ENCODE measurements around the gene GALP.
"Not testable (repeated sequence)": the region's sequence is repeated elsewhere in the genome, so short reads cannot be mapped to it uniquely, and the experiment has no call there.

Gene GALP

DNA sequence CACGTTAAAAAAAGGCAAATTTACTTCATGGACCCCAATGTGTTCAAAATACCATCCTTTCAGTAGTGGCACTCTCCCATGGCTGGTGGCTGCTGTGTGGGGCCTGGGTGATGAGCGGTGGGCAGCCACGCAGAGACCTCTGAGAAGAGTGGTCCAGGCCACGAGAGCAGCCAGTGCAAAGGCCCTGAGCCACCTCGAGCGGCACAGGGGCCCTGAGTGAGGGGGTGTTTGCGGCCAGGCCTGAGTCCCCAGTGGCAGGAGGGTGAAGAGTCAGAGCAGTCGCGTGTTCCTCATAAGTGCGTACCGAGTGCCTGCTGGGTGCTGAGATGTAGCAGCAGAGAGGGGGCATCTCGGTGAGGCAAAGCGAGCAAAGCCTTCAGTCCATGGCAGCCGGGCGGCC lies 27.7 kb upstream of the GALP start:
- no peak for DNase-seq (ENCODE audit: low read depth)

DNA sequence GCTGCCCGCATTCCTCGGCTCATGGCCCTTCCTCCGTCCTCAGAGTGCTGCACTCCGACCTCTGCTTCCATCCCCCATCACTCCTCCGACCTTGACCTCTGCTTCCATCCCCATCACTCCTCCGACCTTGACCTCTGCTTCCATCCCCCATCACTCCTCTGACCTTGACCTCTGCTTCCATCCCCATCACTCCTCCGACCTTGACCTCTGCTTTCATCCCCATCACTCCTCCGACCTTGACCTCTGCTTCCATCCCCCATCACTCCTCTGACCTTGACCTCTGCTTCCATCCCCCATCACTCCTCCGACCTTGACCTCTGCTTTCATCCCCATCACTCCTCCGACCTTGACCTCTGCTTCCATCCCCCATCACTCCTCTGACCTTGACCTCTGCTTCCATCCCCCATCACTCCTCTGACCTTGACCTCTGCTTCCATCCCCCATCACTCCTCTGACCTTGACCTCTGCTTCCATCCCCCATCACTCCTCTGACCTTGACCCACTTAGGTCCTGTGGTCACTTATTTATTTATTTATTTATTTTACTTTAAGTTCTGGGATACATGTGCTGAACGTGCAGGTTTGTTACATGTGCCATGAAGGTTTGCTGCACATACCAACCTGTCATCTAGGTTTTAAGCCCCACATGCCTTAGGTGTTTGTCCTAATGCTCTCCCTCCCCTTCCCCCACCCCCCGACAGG lies 26.7 kb upstream of the GALP start:
- DNase-seq (ENCODE audit: low read depth), result not testable (repeated sequence)

- DNase-seq (ENCODE audit: low read depth), result no peak
Measured at GRCh38 chr19:56149656-56150038, 26.2 kb upstream of the GALP start.

DNA sequence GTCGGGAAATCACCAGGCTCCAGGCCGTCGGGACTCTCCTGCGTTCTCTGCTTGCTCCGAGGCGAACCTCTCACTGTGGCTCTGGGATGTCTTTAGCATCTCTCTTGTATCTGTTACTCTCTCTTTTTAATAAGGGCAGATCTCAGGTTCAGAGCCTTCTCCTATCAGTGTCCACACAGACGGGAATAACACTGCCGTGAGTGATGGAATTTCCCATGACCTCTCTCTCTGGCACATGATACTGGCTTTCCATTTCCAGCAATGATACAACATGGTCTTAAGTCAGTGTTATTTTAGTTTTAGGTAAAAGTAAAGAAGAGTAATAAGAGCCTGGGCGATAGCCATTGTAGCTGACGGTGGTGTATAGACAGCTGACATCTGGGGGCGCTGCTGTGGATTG lies 25.4 kb upstream of the GALP start:
- no peak for DNase-seq (ENCODE audit: low read depth)

- DNase-seq (ENCODE audit: low read depth), result no peak
Measured at GRCh38 chr19:56152644-56153043, 23.2 kb upstream of the GALP start.

GRCh38 chr19:56153507-56153906 lies 22.3 kb upstream of the GALP start:
- DNase-seq (ENCODE audit: low read depth), result no peak

GRCh38 chr19:56155124-56155687 lies 20.6 kb upstream of the GALP start:
- DNase-seq (ENCODE audit: low read depth), result no peak

DNA sequence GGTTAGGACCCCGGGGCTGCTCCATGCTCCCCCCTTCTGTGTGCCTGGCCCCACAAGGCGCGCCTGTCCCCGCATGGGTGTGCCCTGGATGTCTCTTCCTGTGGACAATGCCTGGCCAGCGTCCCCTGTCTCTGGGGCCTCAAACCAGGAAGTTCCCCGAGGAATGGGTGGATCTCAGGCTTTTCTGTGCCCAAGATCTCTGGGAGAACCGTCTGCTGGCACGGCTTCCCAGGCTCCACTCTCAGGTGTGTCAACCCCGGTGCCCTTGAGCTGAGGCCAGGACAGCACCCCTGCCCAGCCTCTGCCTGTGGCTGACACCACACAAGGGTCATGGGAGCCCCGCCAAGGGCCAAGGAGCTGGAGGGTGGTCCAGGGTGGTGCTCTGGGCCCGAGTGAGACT lies 19.0 kb upstream of the GALP start:
- DNase-seq (ENCODE audit: low read depth), result no peak

GRCh38 chr19:56158170-56158757 lies 17.5 kb upstream of the GALP start:
- no peak for DNase-seq (ENCODE audit: low read depth)

- DNase-seq (ENCODE audit: low read depth), result no peak
Measured at GRCh38 chr19:56159009-56159559, 16.7 kb upstream of the GALP start.

- no peak for DNase-seq (ENCODE audit: low read depth)
Measured at GRCh38 chr19:56159622-56160271, 16.1 kb upstream of the GALP start.

DNA sequence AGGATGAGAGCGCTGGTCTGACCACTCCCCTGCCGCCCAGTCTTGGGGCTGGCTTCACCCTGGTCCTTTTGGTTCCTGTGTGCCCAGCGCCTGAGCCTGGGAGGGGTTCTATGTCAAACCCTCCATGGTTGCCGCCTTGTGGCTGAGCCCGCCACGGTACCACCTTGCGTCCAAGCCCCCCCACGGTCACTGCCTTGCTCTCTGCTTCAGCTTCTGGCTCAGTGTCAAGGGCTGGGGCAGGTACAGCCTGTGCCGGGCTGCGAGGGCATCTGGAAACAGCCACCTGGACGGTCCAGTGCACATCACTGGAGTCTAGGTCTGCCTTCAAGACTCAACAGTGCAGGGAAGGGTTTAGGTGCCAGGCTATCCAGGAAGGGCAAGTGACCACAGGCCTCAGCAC lies 14.3 kb upstream of the GALP start:
- no peak for DNase-seq (ENCODE audit: low read depth)

DNA sequence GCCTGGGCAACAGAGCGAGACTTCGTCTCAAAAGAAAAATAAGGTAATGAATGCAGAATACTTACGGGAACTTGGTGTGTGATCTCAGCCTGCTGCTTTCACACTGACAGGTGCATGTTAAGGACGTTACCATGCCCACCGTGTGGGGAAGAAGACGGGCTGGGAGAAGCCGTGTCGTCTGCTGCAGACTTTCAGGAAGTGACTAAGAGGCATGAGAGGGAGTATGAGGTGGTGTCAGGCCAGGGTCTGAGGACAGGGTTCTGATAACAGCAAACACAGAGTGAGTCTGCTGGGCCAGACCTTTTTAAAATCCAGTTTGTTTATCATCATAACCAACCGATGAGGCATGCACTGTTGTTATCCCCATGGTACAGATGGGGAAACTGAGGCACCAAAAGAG lies 13.6 kb upstream of the GALP start:
- no peak for DNase-seq (ENCODE audit: low read depth)

DNA sequence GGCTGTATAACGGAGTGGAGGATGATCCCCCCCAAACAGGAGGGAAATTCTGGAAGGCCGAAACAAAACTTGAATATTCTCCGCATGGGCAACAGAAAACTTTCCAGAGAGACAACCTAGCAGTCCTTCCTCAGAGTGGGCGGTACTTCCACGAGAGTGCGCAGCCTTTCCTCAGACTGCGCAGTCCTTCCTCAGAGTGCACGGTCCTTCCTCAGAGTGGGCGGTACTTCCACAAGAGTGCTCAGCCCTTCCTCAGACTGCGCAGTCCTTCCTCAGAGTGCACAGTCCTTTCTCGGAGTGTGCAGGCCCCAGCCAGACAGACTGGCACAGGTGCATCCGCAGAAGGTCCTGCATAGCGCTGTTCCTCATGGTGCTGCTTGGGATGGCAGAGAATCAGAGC lies 12.7 kb upstream of the GALP start:
- DNase-seq (ENCODE audit: low read depth), result no peak

GRCh38 chr19:56167064-56167578 lies 8.7 kb upstream of the GALP start:
- DNase-seq (ENCODE audit: low read depth), result no peak

GRCh38 chr19:56170261-56170660 lies 5.5 kb upstream of the GALP start:
- no peak for DNase-seq (ENCODE audit: low read depth)

GRCh38 chr19:56174086-56174485 lies 1.7 kb upstream of the GALP start:
- DNase-seq (ENCODE audit: low read depth), result no peak

GRCh38 chr19:56174550-56174949 lies 1.3 kb upstream of the GALP start:
- no peak for DNase-seq (ENCODE audit: low read depth)

DNA sequence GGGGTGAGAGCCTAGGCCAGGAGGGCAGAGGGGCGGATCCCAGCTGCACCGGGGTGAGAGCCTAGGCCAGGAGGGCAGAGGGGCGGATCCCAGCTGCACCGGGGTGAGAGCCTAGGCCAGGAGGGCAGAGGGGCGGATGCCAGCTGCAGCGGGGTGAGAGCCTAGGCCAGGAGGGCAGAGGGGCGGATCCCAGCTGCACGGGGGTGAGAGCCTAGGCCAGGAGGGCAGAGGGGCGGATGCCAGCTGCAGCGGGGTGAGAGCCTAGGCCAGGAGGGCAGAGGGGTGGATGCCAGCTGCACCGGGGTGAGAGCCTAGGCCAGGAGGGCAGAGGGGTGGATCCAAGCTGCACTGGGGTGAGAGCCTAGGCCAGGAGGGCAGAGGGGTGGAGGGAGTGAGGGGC lies 502 bp downstream of the GALP start:
- not testable (repeated sequence) for DNase-seq (ENCODE audit: low read depth)

- no peak for DNase-seq (ENCODE audit: low read depth)
Measured at GRCh38 chr19:56176881-56177280, 1.1 kb downstream of the GALP start.

GRCh38 chr19:56177564-56178243 lies 1.9 kb downstream of the GALP start:
- no peak for DNase-seq (ENCODE audit: low read depth)

DNA sequence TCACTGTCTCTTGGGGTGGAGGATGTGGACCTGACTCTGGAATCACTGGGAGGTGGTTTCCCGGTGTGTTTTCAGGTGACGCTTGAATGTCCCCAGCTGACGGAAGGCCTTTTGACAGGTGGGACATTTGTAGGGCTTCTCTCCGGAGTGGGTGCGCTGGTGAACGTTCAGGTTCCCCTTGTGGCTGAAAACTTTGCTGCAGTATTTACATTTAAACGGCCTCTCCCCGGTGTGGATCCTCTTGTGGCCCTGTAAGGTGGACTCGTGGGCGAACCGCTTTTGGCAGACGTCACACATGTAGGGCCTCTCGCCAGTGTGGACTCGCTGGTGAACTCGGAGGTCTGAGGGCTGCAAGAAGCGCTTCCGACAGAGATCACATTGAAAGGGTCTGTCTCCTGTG lies 14.0 kb downstream of the GALP start:
- no peak for DNase-seq (ENCODE audit: low read depth)
